ENCODE data around the gene BEST3. TPM values are rescaled to one million over a fixed set of nuclear protein-coding genes. Genes with fewer than 3 reads are reported as not detected.

The BEST3 gene
- polyA plus RNA-seq, 3 donors, result not detected

DNA sequence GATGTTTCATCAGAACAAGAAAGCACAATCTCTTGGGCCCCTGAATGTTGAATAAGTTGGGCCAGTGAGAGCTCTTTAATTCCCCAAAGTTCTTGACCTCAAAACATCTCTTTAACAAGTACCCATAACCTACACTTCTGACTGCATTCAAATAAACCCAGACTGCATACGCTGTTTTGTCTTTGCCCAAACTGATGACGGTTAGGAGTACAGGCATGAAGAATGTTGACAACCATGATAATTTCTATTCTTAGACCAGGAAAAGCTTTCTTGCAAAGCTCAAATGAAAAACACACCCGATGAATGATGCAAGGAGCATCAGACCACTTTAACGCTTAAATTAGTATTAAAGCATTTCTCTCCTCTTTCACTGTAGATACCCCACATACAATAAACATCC, 27.8 kb upstream of the BEST3 start:
- Histone ChIP-seq H2AFZ (ENCODE audit: insufficient read depth, low read depth, low read length, poor library complexity, severe bottlenecking) (no peak overlapping the region), H3K36me3 (replicated peaks in 1 of 2; ENCODE audit: control insufficient read depth in 1 of 2, insufficient read depth in 2 of 2, low read length in 2 of 2) (no peaks in the 10 kb centered on the region), H3K4me1 (ENCODE audit: control insufficient read depth in 1 of 2, insufficient read depth in 2 of 2, low read length in 2 of 2) (no peaks in the 10 kb centered on the region), H3K4me3 (replicated peaks in 1 of 3; ENCODE audit: low read depth in 2 of 3, low read length in 3 of 3) (no peak overlapping the region), H3K27me3 (ENCODE audit: control insufficient read depth in 2 of 2, insufficient read depth in 2 of 2, low read length in 2 of 2) (no peaks in the 10 kb centered on the region), H4K20me1 (ENCODE audit: insufficient read depth, low read length) (no peaks in the 10 kb centered on the region), H3K9ac (ENCODE audit: insufficient read depth, low read length, poor library complexity, severe bottlenecking) (no peak overlapping the region), H3K4me2 (replicated peaks; ENCODE audit: extremely low read depth, low read length, poor library complexity, severe bottlenecking) (no peak overlapping the region), H3K79me2 (ENCODE audit: insufficient read depth, low read length) (no peaks in the 10 kb centered on the region), H3K27ac (ENCODE audit: low read depth in 1 of 2, low read length in 2 of 2) (no peak overlapping the region), H3K9me3 (replicated peaks in 1 of 2; ENCODE audit: control insufficient read depth in 1 of 2, insufficient read depth in 1 of 2, low read length in 2 of 2) (no peaks in the 10 kb centered on the region)
- Mint-ChIP-seq H3K9me3 (peaks cover 0 to 2% (median 0%) of the 10 kb centered on the region in 7 donors), H3K4me3 (no peak overlapping the region), H3K36me3 (no peaks in the 10 kb centered on the region), H3K27me3 (ENCODE audit: low read depth in 3 of 3) (peaks cover 0 to 1% (median 0%) of the 10 kb centered on the region in 3 donors), H3K27ac (no peak overlapping the region), H3K4me1 (no peaks in the 10 kb centered on the region)
- TF ChIP-seq, protein P1, sequence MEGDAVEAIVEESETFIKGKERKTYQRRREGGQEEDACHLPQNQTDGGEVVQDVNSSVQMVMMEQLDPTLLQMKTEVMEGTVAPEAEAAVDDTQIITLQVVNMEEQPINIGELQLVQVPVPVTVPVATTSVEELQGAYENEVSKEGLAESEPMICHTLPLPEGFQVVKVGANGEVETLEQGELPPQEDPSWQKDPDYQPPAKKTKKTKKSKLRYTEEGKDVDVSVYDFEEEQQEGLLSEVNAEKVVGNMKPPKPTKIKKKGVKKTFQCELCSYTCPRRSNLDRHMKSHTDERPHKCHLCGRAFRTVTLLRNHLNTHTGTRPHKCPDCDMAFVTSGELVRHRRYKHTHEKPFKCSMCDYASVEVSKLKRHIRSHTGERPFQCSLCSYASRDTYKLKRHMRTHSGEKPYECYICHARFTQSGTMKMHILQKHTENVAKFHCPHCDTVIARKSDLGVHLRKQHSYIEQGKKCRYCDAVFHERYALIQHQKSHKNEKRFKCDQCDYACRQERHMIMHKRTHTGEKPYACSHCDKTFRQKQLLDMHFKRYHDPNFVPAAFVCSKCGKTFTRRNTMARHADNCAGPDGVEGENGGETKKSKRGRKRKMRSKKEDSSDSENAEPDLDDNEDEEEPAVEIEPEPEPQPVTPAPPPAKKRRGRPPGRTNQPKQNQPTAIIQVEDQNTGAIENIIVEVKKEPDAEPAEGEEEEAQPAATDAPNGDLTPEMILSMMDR (IDR thresholded peaks at IDR 0.05), result no peak
- 100% methylated on average over 2 of the region's 4 CpGs for WGBS (ENCODE audit: insufficient coverage)
- intact Hi-C loops (cut with micrococcal nuclease), result no loop called here
- DNase-seq, result no peak

DNA sequence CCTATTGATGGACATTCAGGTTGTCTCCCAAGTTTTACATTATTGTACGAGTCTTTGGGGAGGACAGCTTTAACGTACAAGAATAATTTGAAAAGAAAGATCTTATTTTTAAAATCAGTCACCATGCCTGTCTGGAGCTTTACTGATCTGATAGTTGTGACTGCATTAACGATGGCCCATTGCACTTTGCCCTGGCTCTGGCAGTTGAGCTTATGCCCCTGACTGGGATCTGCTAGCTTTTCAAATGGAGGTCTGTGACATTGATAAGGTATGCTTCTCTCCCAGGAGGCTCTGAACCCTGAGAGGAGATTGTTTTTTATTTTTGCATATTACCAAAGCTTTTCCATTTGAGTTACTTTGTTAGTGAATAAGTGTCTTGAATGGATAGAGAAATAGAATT, 21.6 kb upstream of the BEST3 start:
- H3K4me1 ChIP-seq (ENCODE audit: control insufficient read depth in 1 of 2, insufficient read depth in 2 of 2, low read length in 2 of 2), result no peaks in the 10 kb centered on the region
- H4K20me1 ChIP-seq (ENCODE audit: insufficient read depth, low read length), result no peaks in the 10 kb centered on the region
- peaks cover 0 to 4% (median 3%) of the 10 kb centered on the region in 3 donors for H3K27me3 Mint-ChIP-seq (ENCODE audit: low read depth in 3 of 3)
- H3K4me2 ChIP-seq (replicated peaks; ENCODE audit: extremely low read depth, low read length, poor library complexity, severe bottlenecking), result no peak overlapping the region
- no peaks in the 10 kb centered on the region for H3K36me3 Mint-ChIP-seq
- H3K4me3 ChIP-seq (replicated peaks in 1 of 3; ENCODE audit: low read depth in 2 of 3, low read length in 3 of 3), result no peak overlapping the region
- no peak overlapping the region for H3K27ac Mint-ChIP-seq
- H3K36me3 ChIP-seq (replicated peaks in 1 of 2; ENCODE audit: control insufficient read depth in 1 of 2, insufficient read depth in 2 of 2, low read length in 2 of 2), result no peaks in the 10 kb centered on the region
- no peaks in the 10 kb centered on the region for H3K4me1 Mint-ChIP-seq
- intact Hi-C loops (cut with micrococcal nuclease), result no loop called here
- H3K27ac ChIP-seq (ENCODE audit: low read depth in 1 of 2, low read length in 2 of 2), result no peak overlapping the region
- H3K4me3 Mint-ChIP-seq, result no peak overlapping the region
- no peaks in the 10 kb centered on the region for H3K9me3 ChIP-seq (replicated peaks in 1 of 2; ENCODE audit: control insufficient read depth in 1 of 2, insufficient read depth in 1 of 2, low read length in 2 of 2)
- H3K79me2 ChIP-seq (ENCODE audit: insufficient read depth, low read length), result no peaks in the 10 kb centered on the region
- no peaks in the 10 kb centered on the region for H3K27me3 ChIP-seq (ENCODE audit: control insufficient read depth in 2 of 2, insufficient read depth in 2 of 2, low read length in 2 of 2)
- 69% methylated on average over 2 of the region's 3 CpGs for WGBS (ENCODE audit: insufficient coverage)
- no peak overlapping the region for H2AFZ ChIP-seq (ENCODE audit: insufficient read depth, low read depth, low read length, poor library complexity, severe bottlenecking)
- no peak overlapping the region for H3K9ac ChIP-seq (ENCODE audit: insufficient read depth, low read length, poor library complexity, severe bottlenecking)
- peaks cover 0 to 2% (median 0%) of the 10 kb centered on the region in 7 donors for H3K9me3 Mint-ChIP-seq
- DNase-seq, result no peak
- TF ChIP-seq, protein P1 (IDR thresholded peaks at IDR 0.05), result no peak
